Activated naive CD4-positive, alpha-beta T cell treated with anti-CD3 and anti-CD28 coated beads, Interleukin-2, amount 50 U/mL, for 16 hours (primary cell): ENCODE results near the gene ACTMAP.
"Not testable (repeated sequence)": the region's sequence is repeated elsewhere in the genome, so short reads cannot be mapped to it uniquely, and the experiment has no call there.

Experiments used
- DNase-seq: peaks from one replicate; pipeline ENCODE4 v3.0.0-alpha.2; 2020

ACTMAP gene

GRCh38 chr19:40742477-40742876 is 7.8 kb downstream of the ACTMAP start:
- no peak for DNase-seq

GRCh38 chr19:40741527-40742390 is 8.5 kb downstream of the ACTMAP start:
- DNase-seq: no peak

GRCh38 chr19:40740747-40741146 is 9.5 kb downstream of the ACTMAP start:
- no peak for DNase-seq

GRCh38 chr19:40739871-40740703 is 10.2 kb downstream of the ACTMAP start:
- DNase-seq: no peak

GRCh38 chr19:40739030-40739839 is 11.0 kb downstream of the ACTMAP start:
- DNase-seq: no peak

GRCh38 chr19:40737102-40737644 is 13.1 kb downstream of the ACTMAP start:
- DNase-seq: no peak

GRCh38 chr19:40736661-40737060 is 13.6 kb downstream of the ACTMAP start:
- no peak for DNase-seq

- no peak for DNase-seq
Measured at GRCh38 chr19:40735013-40735771, 15.1 kb downstream of the ACTMAP start.

- DNase-seq: no peak
Measured at GRCh38 chr19:40733149-40733548, 17.1 kb downstream of the ACTMAP start.

GRCh38 chr19:40732304-40732703 is 18.0 kb downstream of the ACTMAP start:
- not testable (repeated sequence) for DNase-seq

- not testable (repeated sequence) for DNase-seq
Measured at GRCh38 chr19:40730065-40730464, 20.2 kb downstream of the ACTMAP start.

GRCh38 chr19:40726279-40726678 is 24.0 kb downstream of the ACTMAP start:
- no peak for DNase-seq

- DNase-seq: no peak
Measured at GRCh38 chr19:40724855-40725254, 25.4 kb downstream of the ACTMAP start.

- no peak for DNase-seq
Measured at GRCh38 chr19:40724315-40724714, 26.0 kb downstream of the ACTMAP start.

- DNase-seq: no peak
Measured at GRCh38 chr19:40723661-40724254, 26.5 kb downstream of the ACTMAP start.

- no peak for DNase-seq
Measured at GRCh38 chr19:40721936-40722661, 28.2 kb downstream of the ACTMAP start.

GRCh38 chr19:40721140-40721486 is 29.2 kb downstream of the ACTMAP start:
- no peak for DNase-seq

GRCh38 chr19:40719414-40719894 is 30.8 kb downstream of the ACTMAP start:
- DNase-seq: no peak

GRCh38 chr19:40718774-40719391 is 31.4 kb downstream of the ACTMAP start:
- DNase-seq: no peak
